H1 (cell line): ENCODE results near the gene SLC39A13. TPM values are rescaled to one million over a fixed set of nuclear protein-coding genes. Genes with fewer than 3 reads are reported as not detected.

ENCODE experiments used
- CTCF ChIA-PET: fragments of 300-600 bp; sonication (Branson Sonifier 250); formaldehyde crosslinking; loops from one replicate; lab custom pipeline; 2021; ENCODE audit not compliant: partially characterized antibody; lab: Charles Lee
- POLR2A ChIA-PET: fragments of 300-600 bp; sonication (Branson Sonifier 250); formaldehyde crosslinking; loops from one replicate; lab custom pipeline; 2021; ENCODE audit warnings: inconsistent platforms; ENCODE audit not compliant: partially characterized antibody; lab: Charles Lee
- DNase-seq, 2 experiments: peaks; one replicate each; pipeline versions ENCODE4 v3.0.0 to v3.0.0-alpha.2; 2010 to 2022; ENCODE audit warnings: low spot score in 2 of 2, low read depth in 1 of 2, mixed read lengths in 1 of 2
- FAIRE-seq: peaks from 2 replicates; lab custom pipeline; 2011; peaks lifted over from hg19 to GRCh38; lab: Jason Lieb, UNC
- H2AFZ ChIP-seq: 2 replicates; pipeline ENCODE4 v1.8.1; 2012; ENCODE audit warnings: low read length, inconsistent platforms
- H2AK5ac ChIP-seq: 2 replicates; pipeline ENCODE4 v1.6.1; 2013; ENCODE audit warnings: low read depth, low read length
- H2BK120ac ChIP-seq: replicated peaks from 2 replicates; pipeline ENCODE3; 2013; ENCODE audit warnings: low read depth, low read length, inconsistent platforms
- H2BK12ac ChIP-seq: 2 replicates; pipeline ENCODE4 v1.6.1; 2013; ENCODE audit warnings: low read depth, low read length
- H2BK15ac ChIP-seq: 2 replicates; pipeline ENCODE4 v1.6.1; 2013; ENCODE audit warnings: low read length
- H2BK20ac ChIP-seq: 2 replicates; pipeline ENCODE4 v1.6.1; 2013; ENCODE audit warnings: low read length
- H2BK5ac ChIP-seq: 2 replicates; pipeline ENCODE4 v1.6.1; 2013; ENCODE audit warnings: low read depth, low read length
- H3K14ac ChIP-seq: 2 replicates; pipeline ENCODE4 v1.6.1; 2013; ENCODE audit warnings: inconsistent platforms; ENCODE audit not compliant: insufficient read length
- H3K18ac ChIP-seq: 2 replicates; pipeline ENCODE4 v1.6.1; 2013; ENCODE audit warnings: low read length; ENCODE audit errors: extremely low read depth
- H3K23ac ChIP-seq: 2 replicates; pipeline ENCODE4 v1.6.1; 2013; ENCODE audit warnings: inconsistent platforms; ENCODE audit not compliant: insufficient read length
- H3K23me2 ChIP-seq: 2 replicates; pipeline ENCODE4 v1.6.1; 2013; ENCODE audit warnings: low read depth, low read length
- H3K27ac ChIP-seq: 2 replicates; pipeline ENCODE4 v1.6.1; 2011; ENCODE audit warnings: low read depth, low read length, inconsistent platforms
- H3K27me3 ChIP-seq, 4 experiments: replicated peaks in 1 of 4; 1 replicate in 1 of 4; 2 replicates in 3 of 4; pipeline versions ENCODE4 v1.6.1 to v1.8.1; 2011 to 2013; ENCODE audit warnings: low read length in 3 of 4, mild to moderate bottlenecking in 3 of 4, inconsistent platforms in 2 of 4, mixed read lengths in 2 of 4, moderate library complexity in 1 of 4; ENCODE audit not compliant: control insufficient read depth in 3 of 4, insufficient read depth in 3 of 4; ENCODE audit errors: extremely low read depth in 1 of 4
- H3K36me3 ChIP-seq, 4 experiments: 2 replicates each; pipeline versions ENCODE4 v1.6.1 to v1.8.1; 2011 to 2013; ENCODE audit warnings: mild to moderate bottlenecking in 4 of 4, low read length in 3 of 4, moderate library complexity in 2 of 4, control low read depth in 1 of 4, inconsistent platforms in 1 of 4; ENCODE audit not compliant: insufficient read depth in 4 of 4, control insufficient read depth in 2 of 4
- H3K4ac ChIP-seq: replicated peaks from 2 replicates; pipeline ENCODE3; 2013; ENCODE audit warnings: low read length, low read depth, mixed read lengths, inconsistent platforms; ENCODE audit not compliant: insufficient read length
- H3K4me1 ChIP-seq, 4 experiments: replicated peaks in 1 of 4; 1 replicate in 1 of 4; 2 replicates in 3 of 4; pipeline versions ENCODE4 v1.6.1 to v1.8.1; 2011 to 2013; ENCODE audit warnings: low read length in 3 of 4, inconsistent platforms in 2 of 4, mixed read lengths in 1 of 4; ENCODE audit not compliant: insufficient read depth in 4 of 4, control insufficient read depth in 3 of 4
- H3K4me2 ChIP-seq, 2 experiments: 2 replicates each; pipeline versions ENCODE4 v1.6.1 to v1.8.1; 2011 to 2013; ENCODE audit warnings: low read depth in 2 of 2, low read length in 2 of 2, control low read depth in 1 of 2, inconsistent platforms in 1 of 2, mild to moderate bottlenecking in 1 of 2; ENCODE audit not compliant: insufficient read depth in 1 of 2
- H3K4me3 ChIP-seq, 4 experiments: fragments of 200-600, 300-600 bp in 1 of 4; sonication (generic), shearing (Covaris generic), sonication (Bioruptor Twin) in 1 of 4; 2 replicates each; pipeline versions ENCODE4 v1.5.1 to v1.8.1; 2011 to 2016; ENCODE audit warnings: low read length in 4 of 4, low read depth in 3 of 4, control low read depth in 2 of 4, inconsistent platforms in 2 of 4, mild to moderate bottlenecking in 2 of 4, mixed read lengths in 1 of 4, moderate library complexity in 1 of 4; ENCODE audit not compliant: insufficient read depth in 2 of 4; ENCODE audit errors: extremely low read depth in 1 of 4
- H3K56ac ChIP-seq: replicated peaks from 2 replicates; pipeline ENCODE3; 2013; ENCODE audit warnings: low read depth, mild to moderate bottlenecking, mixed read lengths, low read length, inconsistent platforms; ENCODE audit not compliant: insufficient read length
- H3K79me1 ChIP-seq: 2 replicates; pipeline ENCODE4 v1.6.1; 2013; ENCODE audit warnings: low read depth, low read length, control low read depth
- H3K79me2 ChIP-seq, 2 experiments: 2 replicates each; pipeline versions ENCODE4 v1.6.1 to v1.8.1; 2012 to 2013; ENCODE audit warnings: low read length in 2 of 2, mild to moderate bottlenecking in 2 of 2, inconsistent platforms in 1 of 2; ENCODE audit not compliant: insufficient read depth in 2 of 2, control insufficient read depth in 1 of 2
- H3K9ac ChIP-seq, 4 experiments: replicated peaks in 1 of 4; 1 replicate in 1 of 4; 2 replicates in 3 of 4; pipeline versions ENCODE4 v1.6.1 to v1.8.1; 2011 to 2013; ENCODE audit warnings: low read depth in 3 of 4, low read length in 3 of 4, control low read depth in 2 of 4, mild to moderate bottlenecking in 2 of 4, moderate library complexity in 2 of 4, inconsistent platforms in 1 of 4; ENCODE audit errors: extremely low read depth in 1 of 4
- H3K9me3 ChIP-seq, 2 experiments: 2 replicates each; pipeline versions ENCODE4 v1.6.1 to v1.8.1; 2012 to 2013; ENCODE audit warnings: mild to moderate bottlenecking in 2 of 2, moderate library complexity in 2 of 2, control low read depth in 1 of 2, inconsistent platforms in 1 of 2, low read depth in 1 of 2, low read length in 1 of 2, mixed read lengths in 1 of 2; ENCODE audit not compliant: insufficient read depth in 2 of 2
- H4K20me1 ChIP-seq, 2 experiments: replicated peaks in 1 of 2; 2 replicates each; pipeline versions ENCODE3 to v1.8.1; 2011 to 2013; ENCODE audit warnings: inconsistent platforms in 2 of 2, low read length in 2 of 2, mild to moderate bottlenecking in 1 of 2; ENCODE audit not compliant: insufficient read depth in 2 of 2, control insufficient read depth in 1 of 2
- H4K5ac ChIP-seq: 2 replicates; pipeline ENCODE4 v1.6.1; 2013; ENCODE audit warnings: low read length, low read depth, mixed read lengths, inconsistent platforms; ENCODE audit not compliant: insufficient read length
- H4K8ac ChIP-seq: 2 replicates; pipeline ENCODE4 v1.8.0; 2013; ENCODE audit warnings: mild to moderate bottlenecking, moderate library complexity, low read length, inconsistent platforms; ENCODE audit not compliant: insufficient read depth; ENCODE audit errors: extremely low read depth
- H4K91ac ChIP-seq: replicated peaks from 2 replicates; pipeline ENCODE3; 2013; ENCODE audit warnings: low read length, mixed read lengths, inconsistent platforms; ENCODE audit not compliant: insufficient read length
- EP300 ChIP-seq, 2 experiments: IDR thresholded peaks; 1 replicate in 1 of 2; 2 replicates in 1 of 2; pipeline ENCODE4 v1.6.1; 2011 to 2012; ENCODE audit warnings: low read depth in 2 of 2, low read length in 2 of 2, mild to moderate bottlenecking in 2 of 2, borderline replicate concordance in 1 of 2, inconsistent platforms in 1 of 2, moderate library complexity in 1 of 2
- EZH2 ChIP-seq: fragments of 200-600 bp; sonication (generic); IDR thresholded peaks from 2 replicates; pipeline ENCODE4 v1.7.1; 2012; ENCODE audit warnings: low read depth, mild to moderate bottlenecking, moderate library complexity, low read length, inconsistent platforms; ENCODE audit not compliant: severe bottlenecking
- GABPA ChIP-seq: IDR thresholded peaks from 2 replicates; pipeline ENCODE4 v1.6.1; 2011; ENCODE audit warnings: mild to moderate bottlenecking, low read length, moderate library complexity, borderline replicate concordance; ENCODE audit not compliant: insufficient read depth
- KDM5A ChIP-seq: fragments of 200-600 bp; IDR thresholded peaks from 2 replicates; pipeline ENCODE4 v1.7.1; 2012; ENCODE audit warnings: mild to moderate bottlenecking, low read length, inconsistent platforms, mixed read lengths
- WGBS, 2 experiments: shearing (Covaris generic) in 1 of 2; methylation state at CpG; one replicate each; pipeline versions ENCODE4 v1.1.6 to v1.1.7; 2013 to 2015; ENCODE audit warnings: low lambda C conversion rate in 2 of 2, mixed read lengths in 2 of 2, inconsistent platforms in 1 of 2, low coverage in 1 of 2, missing lambda C conversion rate in 1 of 2; ENCODE audit not compliant: insufficient replicate concordance in 2 of 2, insufficient coverage in 1 of 2, insufficient read length in 1 of 2; ENCODE audit errors: extremely low coverage in 1 of 2, missing lambda C conversion rate in 1 of 2; 5-methylcytosine and 5-hydroxymethylcytosine counted together
- polyA plus RNA-seq, 7 experiments: library from polyadenylated mRNA; depleted of rRNA in 3 of 7; stranded (reverse) in 5 of 7; unstranded in 2 of 7; fragments of >200 nt in 5 of 7; fragments of 200-250 nt in 2 of 7; gene quantifications; 1 replicate in 5 of 7; 2 replicates in 1 of 7; 4 replicates in 1 of 7; pipeline versions ENCODE4 v1.2.1 to v1.2.3, GENCODE V29; 2011 to 2013; ENCODE audit warnings: missing spikeins in 2 of 7, mixed read lengths in 2 of 7
- total RNA-seq: library from RNA; stranded (reverse); fragmentation: NEBNext Ultra II Directional; extraction: Animal tissue kit (Norgen Biotek cat#: 25700); gene quantifications from 2 replicates; pipeline ENCODE4 v1.2.1, GENCODE V29; 2021

The SLC39A13 gene
- total and polyA plus RNA-seq, 2 of the 8 experiments (the other 6 are each of a cell fraction or from before 2014, with no cell fraction given): 23.2 to 30.0 TPM

- Histone ChIP-seq H2AK5ac (0 out of 2 replicates have a peak overlapping the region, but pooled peaks have one; percentile 93), H3K9ac (no peak overlapping the region; a peak in 1 of 7 replicates), H2BK15ac (peak overlapping the region; percentile 100), H3K56ac (no peak overlapping the region), H3K18ac (no peak overlapping the region; the same call in 1 of the 2 replicates), H3K27ac (no peak overlapping the region), H3K9me3 (no peaks in the 10 kb centered on the region), H3K4ac (no peak overlapping the region), H3K4me1 (peaks cover 0 to 5% (median 2%) of the 10 kb centered on the region in 4 experiments; a peak in 5 of 7 replicates), H3K23ac (no peak overlapping the region), H3K36me3 (no peaks in the 10 kb centered on the region), H4K91ac (peak overlapping the region; percentile 73), H3K4me3 (no peak overlapping the region), H3K4me2 (no peak overlapping the region), H2AFZ (no peak overlapping the region), H3K14ac (no peak overlapping the region), H2BK20ac (0 out of 2 replicates have a peak overlapping the region, but pooled peaks have one; percentile 23), H2BK12ac (peak overlapping the region; percentile 84; the same call in 1 of the 2 replicates), H2BK5ac (peak overlapping the region; percentile 52; the same call in 1 of the 2 replicates), H3K23me2 (peaks cover 9% of the 10 kb centered on the region; the same call in 1 of the 2 replicates), H4K20me1 (peaks cover 0 to 2% of the 10 kb centered on the region in 2 experiments), H4K8ac (no peak overlapping the region; the same call in 1 of the 2 replicates)
- WGBS, 2 experiments: 84% methylated on average over 8 of the region's 8 CpGs; no CpG with 5 or more reads in 1 of the 2 experiments
- CTCF ChIA-PET: interaction anchor here (0.6 to 1.6 kb wide), 8 partner anchors 10 to 335 kb away, joined by 3 to 11 read pairs (median 4); no protein-coding TSS in a partner anchor
- no peak for DNase-seq
- TF ChIP-seq KDM5A (no peak), EP300 (IDR thresholded peaks at IDR 0.05; ENCODE audit: borderline replicate concordance in 1 of 2, low read depth in 2 of 2, low read length in 2 of 2) (no peak), EZH2 (no peak), GABPA (no peak)
- TF ChIP-seq, all 59 proteins: peak for 0
- peak overlapping the region; percentile 21 for H4K5ac ChIP-seq
- POLR2A ChIA-PET: interaction anchor here (0.8 to 1.8 kb wide), 5 partner anchors 14 to 140 kb away, joined by 3 to 5 read pairs (median 4); partner anchors contain the start of gene SLC39A13
- no peak overlapping the region for H2BK120ac ChIP-seq
- no peaks in the 10 kb centered on the region for H3K79me2 ChIP-seq
- no peaks in the 10 kb centered on the region for H3K79me1 ChIP-seq
- no peak for FAIRE-seq
- H3K27me3 ChIP-seq: no peaks in the 10 kb centered on the region
Measured at GRCh38 chr11:47376107-47376524, 32.3 kb upstream of the SLC39A13 start.
